ENCODE measurements around the gene CRABP2. TPM values are rescaled to one million over a fixed set of nuclear protein-coding genes. Genes with fewer than 3 reads are reported as not detected.

CRABP2 gene
- total RNA-seq, 1 donor from 2014 or later, result 606 TPM

DNA sequence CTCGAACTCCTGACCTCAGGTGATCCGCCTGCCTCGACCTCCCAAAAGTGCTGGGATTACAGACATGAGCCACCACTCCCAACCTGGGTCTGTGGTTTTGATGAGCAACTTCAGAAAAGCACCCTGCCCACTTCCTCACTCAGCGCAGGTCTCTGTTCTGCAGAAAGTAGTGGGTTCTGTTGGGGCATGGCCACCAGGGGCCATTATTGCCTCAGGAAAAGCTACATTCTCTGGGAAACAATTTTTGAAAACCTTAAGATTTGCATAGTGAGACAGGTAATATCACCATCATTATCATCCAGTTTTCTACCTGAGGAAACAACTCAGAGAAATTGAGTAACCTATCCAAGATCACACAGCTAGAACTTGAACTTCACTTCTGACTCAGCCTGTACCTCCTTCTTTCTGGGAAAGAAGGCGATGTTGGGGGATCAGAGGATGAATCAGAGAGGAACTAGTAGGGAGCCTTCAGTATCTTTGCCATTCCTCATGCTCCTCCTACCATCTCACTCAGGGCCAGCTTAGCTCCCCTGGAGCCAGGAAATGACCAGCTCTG, 21.1 kb downstream of the CRABP2 start:
- Mint-ChIP-seq H3K4me1 (peaks cover 13% of the 10 kb centered on the region), H3K27me3 (ENCODE audit: low read depth) (no peaks in the 10 kb centered on the region), H3K36me3 (ENCODE audit: low read depth) (no peaks in the 10 kb centered on the region), H3K9me3 (no peaks in the 10 kb centered on the region), H3K4me3 (no peak overlapping the region), H3K27ac (ENCODE audit: unreplicated experiment) (no peak overlapping the region)
- peak; percentile 21 for TF ChIP-seq CTCF (conservative IDR thresholded peaks at IDR 0.05)
- DNase-seq (ENCODE audit: low read depth, low spot score), result no peak

DNA sequence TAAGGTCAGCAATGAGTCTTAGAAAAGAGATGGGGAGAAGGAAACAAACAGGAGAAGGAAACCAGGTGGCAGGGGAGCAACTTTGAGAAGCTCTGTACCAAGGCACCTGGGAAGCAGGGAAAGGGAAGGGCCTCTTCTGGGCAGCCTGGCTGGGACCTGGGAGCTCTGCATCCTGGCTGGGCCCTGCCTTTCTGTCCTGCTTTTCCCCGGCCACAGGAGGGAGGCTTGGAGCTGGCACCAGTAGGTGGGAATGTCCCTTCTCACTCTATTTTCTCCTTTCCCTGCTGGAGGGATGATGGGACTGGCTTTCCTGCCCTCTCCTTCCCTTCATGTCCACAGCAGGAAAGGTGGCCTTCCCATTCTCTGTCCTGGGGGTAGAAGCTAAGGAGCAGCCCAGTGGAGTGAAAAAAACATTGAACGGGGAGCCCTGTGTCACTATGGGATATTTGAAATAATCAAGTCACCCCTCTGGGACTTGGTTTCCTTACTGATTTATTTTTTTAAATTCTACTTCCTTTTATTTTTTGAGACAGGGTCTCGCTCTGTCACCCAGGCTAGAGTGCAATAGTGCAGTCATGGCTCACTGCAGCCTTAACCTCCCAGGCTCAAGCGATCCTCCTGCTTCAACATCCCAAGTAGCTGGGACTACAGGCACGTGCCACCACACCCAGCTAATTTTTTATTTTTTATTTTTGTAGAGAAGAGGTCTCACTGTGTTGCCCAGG, 23.1 kb downstream of the CRABP2 start:
- no peak for DNase-seq (ENCODE audit: low read depth, low spot score)
- Mint-ChIP-seq H3K4me1 (peaks cover 19% of the 10 kb centered on the region), H3K27me3 (ENCODE audit: low read depth) (peaks cover 10% of the 10 kb centered on the region), H3K4me3 (no peak overlapping the region), H3K36me3 (ENCODE audit: low read depth) (no peaks in the 10 kb centered on the region), H3K27ac (ENCODE audit: unreplicated experiment) (no peak overlapping the region), H3K9me3 (no peaks in the 10 kb centered on the region)
- no peak for TF ChIP-seq CTCF (conservative IDR thresholded peaks at IDR 0.05)

DNA sequence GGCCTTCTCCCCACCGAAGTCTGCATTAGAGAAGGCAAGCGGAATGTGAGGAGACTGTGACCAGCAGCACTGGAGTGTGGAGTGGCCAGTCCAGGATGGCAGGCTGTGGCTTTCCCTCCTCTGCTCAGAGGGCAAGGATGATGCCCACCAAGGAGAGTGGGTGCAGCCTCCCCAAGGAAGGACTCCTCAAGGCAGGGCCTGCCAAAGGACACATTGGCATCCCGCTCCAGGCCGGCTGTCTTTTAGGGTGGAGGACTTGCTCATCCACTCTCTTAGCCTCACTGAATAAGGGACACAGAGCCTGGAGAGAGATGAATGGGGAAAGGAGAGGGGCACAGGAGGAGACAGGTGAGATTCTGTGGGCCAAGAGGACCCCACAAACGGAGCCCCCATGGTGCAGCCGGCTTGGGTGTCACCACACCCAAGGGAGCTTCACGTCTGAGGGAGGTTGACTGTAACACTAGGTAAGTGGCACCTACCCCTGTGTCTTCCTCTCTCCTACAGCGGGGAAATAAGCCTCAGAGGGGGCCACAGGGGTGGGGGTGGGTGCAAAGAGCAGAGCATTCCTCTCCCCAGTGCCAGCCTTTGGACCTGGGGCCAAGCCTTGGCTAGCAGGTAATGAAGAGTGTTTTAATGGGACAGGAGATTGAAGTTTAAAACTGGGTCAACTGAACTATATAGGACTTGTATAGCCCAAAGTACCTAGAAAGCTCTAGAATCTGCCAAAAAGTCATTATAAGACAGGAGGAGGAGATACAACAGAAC, 24.0 kb downstream of the CRABP2 start:
- H3K27me3 Mint-ChIP-seq (ENCODE audit: low read depth), result peaks cover 10% of the 10 kb centered on the region

GRCh38 chr1:156680056-156680455, 25.3 kb downstream of the CRABP2 start:
- H3K36me3 Mint-ChIP-seq (ENCODE audit: low read depth), result no peaks in the 10 kb centered on the region
- peak overlapping the region; percentile 9 for H3K4me3 Mint-ChIP-seq
- no peak overlapping the region for H3K27ac Mint-ChIP-seq (ENCODE audit: unreplicated experiment)
- TF ChIP-seq CTCF (conservative IDR thresholded peaks at IDR 0.05), result no peak
- DNase-seq (ENCODE audit: low read depth, low spot score), result no peak
- H3K27me3 Mint-ChIP-seq (ENCODE audit: low read depth), result peaks cover 10% of the 10 kb centered on the region
- no peaks in the 10 kb centered on the region for H3K9me3 Mint-ChIP-seq
- peaks cover 30% of the 10 kb centered on the region for H3K4me1 Mint-ChIP-seq

More for the DNA sequence above, 24.0 kb downstream of the CRABP2 start:
- H3K4me3 Mint-ChIP-seq, result no peak overlapping the region
- no peaks in the 10 kb centered on the region for H3K9me3 Mint-ChIP-seq
- H3K27ac Mint-ChIP-seq (ENCODE audit: unreplicated experiment), result no peak overlapping the region
- no peak for TF ChIP-seq CTCF (conservative IDR thresholded peaks at IDR 0.05)
- DNase-seq (ENCODE audit: low read depth, low spot score), result no peak
- peaks cover 21% of the 10 kb centered on the region for H3K4me1 Mint-ChIP-seq
- H3K36me3 Mint-ChIP-seq (ENCODE audit: low read depth), result no peaks in the 10 kb centered on the region

GRCh38 chr1:156677616-156678596, 27.5 kb downstream of the CRABP2 start:
- Mint-ChIP-seq H3K9me3 (no peaks in the 10 kb centered on the region), H3K4me3 (peak overlapping the region; percentile 87), H3K27me3 (ENCODE audit: low read depth) (peaks cover 18% of the 10 kb centered on the region), H3K27ac (ENCODE audit: unreplicated experiment) (peak overlapping the region; percentile 85), H3K4me1 (peaks cover 45% of the 10 kb centered on the region), H3K36me3 (ENCODE audit: low read depth) (peaks cover 10% of the 10 kb centered on the region)
- TF ChIP-seq CTCF (conservative IDR thresholded peaks at IDR 0.05), result peak; percentile 85
- DNase-seq (ENCODE audit: low read depth, low spot score), result peak; percentile 67
